Measurements from ENCODE around the gene KASH5. TPM values are rescaled to one million over a fixed set of nuclear protein-coding genes. Genes with fewer than 3 reads are reported as not detected.

The KASH5 gene
- total and polyA plus RNA-seq, 2 experiments from 2014 or later = 0.44 TPM; not detected in 1

DNA sequence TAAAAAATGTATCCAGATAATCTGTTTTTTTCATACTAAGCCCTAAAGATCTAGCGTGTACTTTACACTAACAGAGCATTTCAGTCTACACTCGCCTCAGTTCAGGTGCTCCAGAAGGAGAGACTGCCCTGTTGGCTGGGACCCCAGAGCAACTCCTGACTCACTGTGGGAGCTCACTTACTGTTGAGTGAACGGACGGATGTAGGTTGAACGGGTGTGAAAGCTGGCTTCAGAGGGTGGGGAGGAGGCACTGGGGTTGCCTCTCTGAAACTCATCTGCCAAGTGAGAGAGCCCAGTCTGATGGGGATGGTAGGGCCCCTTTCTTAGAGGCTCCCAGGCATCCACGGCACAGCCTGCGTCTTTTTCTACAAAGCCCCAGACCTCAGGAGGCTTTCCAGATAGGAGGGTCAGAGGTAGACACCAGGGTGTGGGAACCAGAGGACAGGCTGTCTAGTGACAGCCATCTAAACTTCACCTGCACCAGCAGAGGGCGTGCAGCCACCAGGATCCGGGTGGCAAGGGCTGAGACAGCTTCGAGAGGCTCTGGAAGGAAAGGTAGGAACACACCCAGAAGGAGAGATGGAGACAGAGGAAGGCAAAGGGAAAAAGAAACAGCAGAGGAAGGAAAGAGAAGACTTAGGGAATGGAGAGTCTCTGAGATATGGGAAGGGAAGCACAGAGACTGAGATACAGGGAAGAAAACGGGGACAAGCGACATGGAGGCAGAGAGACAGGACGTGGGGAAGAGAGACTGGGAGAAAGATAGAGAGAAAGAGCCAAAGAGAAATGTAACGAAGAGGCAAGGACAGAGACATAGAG is 3.7 kb downstream of the KASH5 start:
- ATAC-seq = peak; percentile 95
- peak overlapping the region; percentile 79; the same call in 1 of the 2 replicates for H2AFZ ChIP-seq

More for the DNA sequence above, 3.7 kb downstream of the KASH5 start:
- Histone ChIP-seq H3K4me1 (ENCODE audit: insufficient read depth) (no peaks in the 10 kb centered on the region), H3F3A (replicated peaks; ENCODE audit: low read depth) (0 out of 2 replicates have a peak, but pooled peaks cover 3% of the 10 kb centered on the region), H3K27me3 (ENCODE audit: insufficient read depth) (no peaks in the 10 kb centered on the region), H3K79me2 (replicated peaks; ENCODE audit: insufficient read depth) (no peaks in the 10 kb centered on the region), H3K36me3 (ENCODE audit: insufficient read depth) (no peaks in the 10 kb centered on the region), H4K20me1 (replicated peaks; ENCODE audit: insufficient read depth) (no peaks in the 10 kb centered on the region), H3K27ac (ENCODE audit: low read depth) (no peak overlapping the region), H3K9me2 (ENCODE audit: insufficient read depth) (no peaks in the 10 kb centered on the region), H3K4me2 (no peak overlapping the region), H3K4me3 (no peak overlapping the region)
- peak; percentile 91 for DNase-seq (ENCODE audit: low spot score)
- no peak overlapping the region; the same call in 2 of the 3 replicates for H3K4me3 Mint-ChIP-seq
- 0 out of 3 replicates have a peak, but pooled peaks cover 2% of the 10 kb centered on the region for H3K9me3 Mint-ChIP-seq
- no peak overlapping the region for H3K27ac Mint-ChIP-seq
- peaks cover 25% of the 10 kb centered on the region for H3K27me3 Mint-ChIP-seq (ENCODE audit: insufficient read depth, low read depth, poor library complexity)
- peaks cover 12% of the 10 kb centered on the region for H3K4me1 Mint-ChIP-seq
- H3K36me3 Mint-ChIP-seq (ENCODE audit: low read depth) = no peaks in the 10 kb centered on the region; the same call in 2 of the 3 replicates
- no peak for TF ChIP-seq REST (IDR thresholded peaks at IDR 0.05; ENCODE audit: unreplicated experiment)
- TF ChIP-seq STAT1 (IDR thresholded peaks at IDR 0.05; ENCODE audit: unreplicated experiment) = no peak
- TF ChIP-seq CTCF (conservative IDR thresholded peaks at IDR 0.05; ENCODE audit: low read depth in 2 of 2) = peak; percentile 98 to 100

Measured in GM23338 (cell line).